Measurements from ENCODE around the gene WDPCP.

Gene WDPCP

DNA sequence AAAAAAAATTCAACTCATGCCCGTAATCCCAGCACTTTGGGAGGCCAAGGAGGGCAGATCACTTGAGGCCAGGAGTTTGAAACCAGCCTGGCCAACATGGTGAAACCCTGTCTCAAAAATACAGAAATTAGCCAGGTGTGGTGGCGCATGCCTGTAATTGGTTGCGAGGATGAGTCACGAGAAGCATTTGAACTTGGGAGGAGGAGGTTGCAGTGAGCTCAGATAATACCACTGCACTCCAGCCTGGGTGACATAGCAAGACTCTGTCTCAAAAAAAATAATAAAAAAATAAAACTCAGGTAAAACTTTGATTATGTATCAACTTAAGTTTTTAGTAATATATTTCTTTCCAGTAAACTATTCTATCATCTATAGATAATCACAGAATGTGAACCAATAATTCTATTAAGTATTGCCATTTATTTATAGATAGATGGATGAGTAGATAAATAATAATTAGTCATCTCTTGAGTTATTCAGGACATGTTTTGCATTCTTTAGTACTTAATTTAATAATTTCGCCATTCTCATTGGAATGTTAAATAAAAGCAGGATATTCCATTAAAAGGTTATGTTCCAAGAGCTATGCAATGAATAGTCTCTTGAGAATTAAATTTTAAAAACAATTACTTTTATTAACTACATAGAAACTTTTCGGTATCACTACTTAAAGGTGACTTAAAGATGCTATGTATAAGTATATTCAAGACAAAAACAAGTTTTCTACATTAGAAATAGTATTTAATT, 48.7 kb downstream of the WDPCP start:
- TF ChIP-seq, protein P1, sequence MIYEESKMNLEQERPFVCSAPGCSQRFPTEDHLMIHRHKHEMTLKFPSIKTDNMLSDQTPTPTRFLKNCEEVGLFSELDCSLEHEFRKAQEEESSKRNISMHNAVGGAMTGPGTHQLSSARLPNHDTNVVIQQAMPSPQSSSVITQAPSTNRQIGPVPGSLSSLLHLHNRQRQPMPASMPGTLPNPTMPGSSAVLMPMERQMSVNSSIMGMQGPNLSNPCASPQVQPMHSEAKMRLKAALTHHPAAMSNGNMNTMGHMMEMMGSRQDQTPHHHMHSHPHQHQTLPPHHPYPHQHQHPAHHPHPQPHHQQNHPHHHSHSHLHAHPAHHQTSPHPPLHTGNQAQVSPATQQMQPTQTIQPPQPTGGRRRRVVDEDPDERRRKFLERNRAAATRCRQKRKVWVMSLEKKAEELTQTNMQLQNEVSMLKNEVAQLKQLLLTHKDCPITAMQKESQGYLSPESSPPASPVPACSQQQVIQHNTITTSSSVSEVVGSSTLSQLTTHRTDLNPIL (CRISPR knock-in tag; IDR thresholded peaks at IDR 0.05; ENCODE audit: low read depth): peak; percentile 38; the same call in 1 of the 2 replicates
- peak; percentile 96 for TF ChIP-seq ZNF70 (CRISPR knock-in tag; IDR thresholded peaks at IDR 0.05)
- TF ChIP-seq ISL1 (CRISPR knock-in tag; IDR thresholded peaks at IDR 0.05): peak; percentile 98
- TF ChIP-seq, protein P2, sequence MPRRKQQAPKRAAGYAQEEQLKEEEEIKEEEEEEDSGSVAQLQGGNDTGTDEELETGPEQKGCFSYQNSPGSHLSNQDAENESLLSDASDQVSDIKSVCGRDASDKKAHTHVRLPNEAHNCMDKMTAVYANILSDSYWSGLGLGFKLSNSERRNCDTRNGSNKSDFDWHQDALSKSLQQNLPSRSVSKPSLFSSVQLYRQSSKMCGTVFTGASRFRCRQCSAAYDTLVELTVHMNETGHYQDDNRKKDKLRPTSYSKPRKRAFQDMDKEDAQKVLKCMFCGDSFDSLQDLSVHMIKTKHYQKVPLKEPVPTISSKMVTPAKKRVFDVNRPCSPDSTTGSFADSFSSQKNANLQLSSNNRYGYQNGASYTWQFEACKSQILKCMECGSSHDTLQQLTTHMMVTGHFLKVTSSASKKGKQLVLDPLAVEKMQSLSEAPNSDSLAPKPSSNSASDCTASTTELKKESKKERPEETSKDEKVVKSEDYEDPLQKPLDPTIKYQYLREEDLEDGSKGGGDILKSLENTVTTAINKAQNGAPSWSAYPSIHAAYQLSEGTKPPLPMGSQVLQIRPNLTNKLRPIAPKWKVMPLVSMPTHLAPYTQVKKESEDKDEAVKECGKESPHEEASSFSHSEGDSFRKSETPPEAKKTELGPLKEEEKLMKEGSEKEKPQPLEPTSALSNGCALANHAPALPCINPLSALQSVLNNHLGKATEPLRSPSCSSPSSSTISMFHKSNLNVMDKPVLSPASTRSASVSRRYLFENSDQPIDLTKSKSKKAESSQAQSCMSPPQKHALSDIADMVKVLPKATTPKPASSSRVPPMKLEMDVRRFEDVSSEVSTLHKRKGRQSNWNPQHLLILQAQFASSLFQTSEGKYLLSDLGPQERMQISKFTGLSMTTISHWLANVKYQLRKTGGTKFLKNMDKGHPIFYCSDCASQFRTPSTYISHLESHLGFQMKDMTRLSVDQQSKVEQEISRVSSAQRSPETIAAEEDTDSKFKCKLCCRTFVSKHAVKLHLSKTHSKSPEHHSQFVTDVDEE (CRISPR knock-in tag; IDR thresholded peaks at IDR 0.05): no peak
- ATAC-seq: peak; percentile 82

GRCh38 chr2:63538390-63538789, 49.9 kb downstream of the WDPCP start:
- no peak for TF ChIP-seq TCF4 (CRISPR knock-in tag; IDR thresholded peaks at IDR 0.05; ENCODE audit: borderline replicate concordance)
- ATAC-seq: no peak

- ATAC-seq: no peak
- TF ChIP-seq, protein P1 (CRISPR knock-in tag; IDR thresholded peaks at IDR 0.05; ENCODE audit: low read depth): no peak
- TF ChIP-seq ZNF565 (CRISPR knock-in tag; conservative IDR thresholded peaks at IDR 0.05; ENCODE audit: low read depth) (no peak), CSRNP3 (CRISPR knock-in tag; IDR thresholded peaks at IDR 0.05) (no peak), RARB (CRISPR knock-in tag; IDR thresholded peaks at IDR 0.05) (no peak), ZFP3 (CRISPR knock-in tag; IDR thresholded peaks at IDR 0.05) (no peak), ZC3H10 (CRISPR knock-in tag; IDR thresholded peaks at IDR 0.05) (no peak), ISL1 (CRISPR knock-in tag; IDR thresholded peaks at IDR 0.05) (no peak), PATZ1 (CRISPR knock-in tag; IDR thresholded peaks at IDR 0.05; ENCODE audit: borderline replicate concordance) (no peak), TOX (CRISPR knock-in tag; IDR thresholded peaks at IDR 0.05; ENCODE audit: borderline replicate concordance) (no peak), ESRRG (CRISPR knock-in tag; IDR thresholded peaks at IDR 0.05) (no peak)
- TF ChIP-seq, protein P3, sequence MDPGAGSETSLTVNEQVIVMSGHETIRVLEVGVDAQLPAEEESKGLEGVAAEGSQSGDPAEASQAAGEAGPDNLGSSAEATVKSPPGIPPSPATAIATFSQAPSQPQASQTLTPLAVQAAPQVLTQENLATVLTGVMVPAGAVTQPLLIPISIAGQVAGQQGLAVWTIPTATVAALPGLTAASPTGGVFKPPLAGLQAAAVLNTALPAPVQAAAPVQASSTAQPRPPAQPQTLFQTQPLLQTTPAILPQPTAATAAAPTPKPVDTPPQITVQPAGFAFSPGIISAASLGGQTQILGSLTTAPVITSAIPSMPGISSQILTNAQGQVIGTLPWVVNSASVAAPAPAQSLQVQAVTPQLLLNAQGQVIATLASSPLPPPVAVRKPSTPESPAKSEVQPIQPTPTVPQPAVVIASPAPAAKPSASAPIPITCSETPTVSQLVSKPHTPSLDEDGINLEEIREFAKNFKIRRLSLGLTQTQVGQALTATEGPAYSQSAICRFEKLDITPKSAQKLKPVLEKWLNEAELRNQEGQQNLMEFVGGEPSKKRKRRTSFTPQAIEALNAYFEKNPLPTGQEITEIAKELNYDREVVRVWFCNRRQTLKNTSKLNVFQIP (CRISPR knock-in tag; IDR thresholded peaks at IDR 0.05; ENCODE audit: borderline replicate concordance, low read depth): no peak
These were observed 51.0 kb downstream of the WDPCP start for GRCh38 chr2:63537306-63537705.

DNA sequence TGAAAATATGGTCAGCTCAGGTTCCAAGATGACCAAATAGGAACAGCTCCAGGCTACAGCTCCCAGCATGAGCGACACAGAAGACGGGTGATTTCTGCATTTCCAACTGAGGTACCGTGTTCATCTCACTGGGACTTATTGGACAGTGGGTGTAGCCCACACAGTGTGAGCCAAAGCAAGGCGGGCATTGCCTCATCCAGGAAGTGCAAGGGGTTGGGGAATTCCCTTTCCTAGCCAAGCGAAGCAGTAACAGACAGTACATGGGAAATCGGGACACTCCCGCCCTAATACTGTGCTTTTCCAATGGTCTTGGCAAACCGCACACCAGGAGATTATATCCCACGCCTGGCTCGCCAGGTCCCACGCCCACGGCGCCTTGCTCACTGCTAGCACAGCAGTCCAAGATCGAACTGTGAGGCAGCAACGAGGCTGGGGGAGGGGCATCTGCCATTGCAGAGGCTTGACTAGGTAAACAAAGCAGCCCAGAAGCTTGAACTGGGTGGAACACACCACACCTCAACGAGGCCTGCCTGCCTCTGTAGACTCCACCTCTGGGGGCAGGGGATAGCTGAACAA, 57.5 kb downstream of the WDPCP start:
- TF ChIP-seq ZC3H10 (CRISPR knock-in tag; IDR thresholded peaks at IDR 0.05): no peak
- no peak for ATAC-seq
